ENCODE measurements around the gene SAMMSON. TPM values are rescaled to one million over a fixed set of nuclear protein-coding genes. Genes with fewer than 3 reads are reported as not detected.

SAMMSON gene
- total and polyA plus RNA-seq, 2 donors (not counting 1 experiment from before 2014, with no cell fraction given), result not detected

GRCh38 chr3:69985266-69985665 lies 14.3 kb upstream of the SAMMSON start:
- POLR2A ChIA-PET, result no interaction called here
- no peak for DNase-seq

DNA sequence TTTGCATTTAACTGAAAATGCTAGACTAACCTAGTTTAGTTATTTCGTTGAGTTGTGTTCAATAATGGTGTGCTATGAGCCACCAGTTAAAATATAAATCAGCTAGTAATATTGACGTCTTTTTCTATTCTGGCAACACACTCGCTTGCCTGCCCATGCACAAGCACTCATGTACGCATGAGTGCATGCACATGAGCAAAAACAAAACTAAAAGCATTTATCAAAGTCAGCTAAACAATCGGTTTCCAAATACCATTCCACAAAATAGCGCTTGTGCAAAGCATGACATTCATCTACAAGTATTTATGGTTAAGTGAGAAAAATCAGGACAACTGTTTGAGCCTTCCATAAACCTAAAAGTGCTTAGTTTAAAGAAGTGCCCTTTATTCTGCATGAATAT lies 13.1 kb upstream of the SAMMSON start:
- no peak overlapping the region for H3K4me3 ChIP-seq (ENCODE audit: control extremely low read depth in 1 of 5, extremely low read depth in 1 of 5, insufficient read depth in 1 of 5, low read depth in 2 of 5, low read length in 4 of 5)
- no peaks in the 10 kb centered on the region for H3K9me3 Mint-ChIP-seq (ENCODE audit: insufficient read depth)
- no peak overlapping the region for H3K27ac ChIP-seq (ENCODE audit: low read length in 2 of 2)
- peak overlapping the region; percentile 23 for H3K4me3 Mint-ChIP-seq
- H3K9ac ChIP-seq (ENCODE audit: low read length), result no peak overlapping the region
- no peak overlapping the region for H2AFZ ChIP-seq (ENCODE audit: insufficient read depth, low read depth, low read length, poor library complexity, severe bottlenecking)
- H3K27me3 ChIP-seq (replicated peaks in 1 of 4; ENCODE audit: control extremely low read depth in 1 of 4, control insufficient read depth in 3 of 4, insufficient read depth in 4 of 4, low read length in 3 of 4), result no peaks in the 10 kb centered on the region
- DNase-seq (no peak), ATAC-seq (ENCODE audit: low read depth) (no peak)
- ChIA-PET CTCF (interaction anchor here (1.3 kb wide), 1 partner anchor 16 kb away, joined by 3 read pairs; no protein-coding TSS in a partner anchor), POLR2A (no interaction called here)
- no peaks in the 10 kb centered on the region for H4K20me1 ChIP-seq (ENCODE audit: control insufficient read depth, insufficient read depth, low read length, poor library complexity, severe bottlenecking)
- TF ChIP-seq CTCF (IDR thresholded peaks at IDR 0.05) (no peak), EZH2 (IDR thresholded peaks at IDR 0.05; ENCODE audit: borderline replicate concordance, insufficient read depth, low read depth, low read length, poor library complexity, severe bottlenecking) (no peak)
- no peaks in the 10 kb centered on the region for H3K9me3 ChIP-seq (ENCODE audit: control extremely low read depth in 1 of 3, control insufficient read depth in 2 of 3, insufficient read depth in 1 of 3, low read length in 2 of 3)
- H3K4me1 Mint-ChIP-seq, result peaks cover 31% of the 10 kb centered on the region
- H3K4me2 ChIP-seq (replicated peaks; ENCODE audit: low read depth, low read length, poor library complexity, severe bottlenecking), result no peak overlapping the region
- WGBS (ENCODE audit: insufficient coverage), result 17% methylated on average over 3 of the region's 6 CpGs
- H3K27ac Mint-ChIP-seq, result no peak overlapping the region
- H3K36me3 ChIP-seq (replicated peaks in 1 of 2; ENCODE audit: control extremely low read depth in 1 of 2, control insufficient read depth in 1 of 2, extremely low read depth in 1 of 2, insufficient read depth in 2 of 2, low read length in 1 of 2), result no peaks in the 10 kb centered on the region
- peaks cover 3% of the 10 kb centered on the region for H3K27me3 Mint-ChIP-seq
- H3K79me2 ChIP-seq (ENCODE audit: control insufficient read depth, insufficient read depth, low read length), result no peaks in the 10 kb centered on the region
- intact Hi-C loops (cut with micrococcal nuclease), result no loop called here
- peaks cover 0 to 5% of the 10 kb centered on the region in 2 donors for H3K4me1 ChIP-seq (ENCODE audit: control insufficient read depth in 2 of 2, insufficient read depth in 2 of 2, low read length in 2 of 2)

More at GRCh38 chr3:69985266-69985665, 14.3 kb upstream of the SAMMSON start:
- Mint-ChIP-seq H3K9me3 (ENCODE audit: insufficient read depth) (no peaks in the 10 kb centered on the region), H3K27me3 (peaks cover 3% of the 10 kb centered on the region), H3K4me3 (no peak overlapping the region), H3K4me1 (peaks cover 31% of the 10 kb centered on the region), H3K27ac (no peak overlapping the region)
- H3K4me1 ChIP-seq (ENCODE audit: control insufficient read depth in 2 of 2, insufficient read depth in 2 of 2, low read length in 2 of 2), result peaks cover 0 to 5% of the 10 kb centered on the region in 2 donors
- H3K4me2 ChIP-seq (replicated peaks; ENCODE audit: low read depth, low read length, poor library complexity, severe bottlenecking), result no peak overlapping the region
- no peak overlapping the region for H2AFZ ChIP-seq (ENCODE audit: insufficient read depth, low read depth, low read length, poor library complexity, severe bottlenecking)
- no peaks in the 10 kb centered on the region for H3K79me2 ChIP-seq (ENCODE audit: control insufficient read depth, insufficient read depth, low read length)
- H3K9me3 ChIP-seq (ENCODE audit: control extremely low read depth in 1 of 3, control insufficient read depth in 2 of 3, insufficient read depth in 1 of 3, low read length in 2 of 3), result no peaks in the 10 kb centered on the region
- H3K4me3 ChIP-seq (ENCODE audit: control extremely low read depth in 1 of 5, extremely low read depth in 1 of 5, insufficient read depth in 1 of 5, low read depth in 2 of 5, low read length in 4 of 5), result no peak overlapping the region
- CTCF ChIA-PET, result interaction anchor here (0.6 kb wide), 1 partner anchor 1455 kb away, joined by 3 read pairs; no protein-coding TSS in a partner anchor
- no peak overlapping the region for H3K27ac ChIP-seq (ENCODE audit: low read length in 2 of 2)
- intact Hi-C loops (cut with micrococcal nuclease), result no loop called here
- WGBS (ENCODE audit: insufficient coverage), result 53% methylated on average over 3 of the region's 4 CpGs
- H3K27me3 ChIP-seq (replicated peaks in 1 of 4; ENCODE audit: control extremely low read depth in 1 of 4, control insufficient read depth in 3 of 4, insufficient read depth in 4 of 4, low read length in 3 of 4), result no peaks in the 10 kb centered on the region
- ATAC-seq (ENCODE audit: low read depth), result no peak
- no peak overlapping the region for H3K9ac ChIP-seq (ENCODE audit: low read length)
- no peaks in the 10 kb centered on the region for H4K20me1 ChIP-seq (ENCODE audit: control insufficient read depth, insufficient read depth, low read length, poor library complexity, severe bottlenecking)
- TF ChIP-seq CTCF (IDR thresholded peaks at IDR 0.05) (no peak), EZH2 (IDR thresholded peaks at IDR 0.05; ENCODE audit: borderline replicate concordance, insufficient read depth, low read depth, low read length, poor library complexity, severe bottlenecking) (no peak)
- no peaks in the 10 kb centered on the region for H3K36me3 ChIP-seq (replicated peaks in 1 of 2; ENCODE audit: control extremely low read depth in 1 of 2, control insufficient read depth in 1 of 2, extremely low read depth in 1 of 2, insufficient read depth in 2 of 2, low read length in 1 of 2)
